Measurements from ENCODE around the gene ACOT7. TPM values are rescaled to one million over a fixed set of nuclear protein-coding genes. Genes with fewer than 3 reads are reported as not detected.
"Not testable (repeated sequence)": the region's sequence is repeated elsewhere in the genome, so short reads cannot be mapped to it uniquely, and the experiment has no call there.

The ACOT7 gene
- total RNA-seq, 1 experiment from 2014 or later: 70.2 TPM

- ChIA-PET CTCF (no interaction called here), POLR2A (ENCODE audit: unreplicated experiment) (no interaction called here)
- Histone ChIP-seq H3K9me3 (ENCODE audit: insufficient read depth, low read depth) (no peaks in the 10 kb centered on the region), H3K27ac (no peak overlapping the region), H4K20me1 (ENCODE audit: insufficient read depth) (no peaks in the 10 kb centered on the region), H2AFZ (no peak overlapping the region), H3K4me1 (replicated peaks; ENCODE audit: insufficient read depth) (peaks cover 5% of the 10 kb centered on the region), H3K79me2 (ENCODE audit: low read depth) (no peaks in the 10 kb centered on the region), H3K27me3 (ENCODE audit: insufficient read depth, low read depth) (no peaks in the 10 kb centered on the region), H3K36me3 (ENCODE audit: low read depth) (no peaks in the 10 kb centered on the region), H3K9me2 (ENCODE audit: insufficient read depth) (no peaks in the 10 kb centered on the region), H3K4me2 (no peak overlapping the region), H3K4me3 (no peak overlapping the region), H3F3A (ENCODE audit: insufficient read depth, low read depth) (peaks cover 10% of the 10 kb centered on the region; the same call in 1 of the 2 replicates)
- TF ChIP-seq, protein P1, sequence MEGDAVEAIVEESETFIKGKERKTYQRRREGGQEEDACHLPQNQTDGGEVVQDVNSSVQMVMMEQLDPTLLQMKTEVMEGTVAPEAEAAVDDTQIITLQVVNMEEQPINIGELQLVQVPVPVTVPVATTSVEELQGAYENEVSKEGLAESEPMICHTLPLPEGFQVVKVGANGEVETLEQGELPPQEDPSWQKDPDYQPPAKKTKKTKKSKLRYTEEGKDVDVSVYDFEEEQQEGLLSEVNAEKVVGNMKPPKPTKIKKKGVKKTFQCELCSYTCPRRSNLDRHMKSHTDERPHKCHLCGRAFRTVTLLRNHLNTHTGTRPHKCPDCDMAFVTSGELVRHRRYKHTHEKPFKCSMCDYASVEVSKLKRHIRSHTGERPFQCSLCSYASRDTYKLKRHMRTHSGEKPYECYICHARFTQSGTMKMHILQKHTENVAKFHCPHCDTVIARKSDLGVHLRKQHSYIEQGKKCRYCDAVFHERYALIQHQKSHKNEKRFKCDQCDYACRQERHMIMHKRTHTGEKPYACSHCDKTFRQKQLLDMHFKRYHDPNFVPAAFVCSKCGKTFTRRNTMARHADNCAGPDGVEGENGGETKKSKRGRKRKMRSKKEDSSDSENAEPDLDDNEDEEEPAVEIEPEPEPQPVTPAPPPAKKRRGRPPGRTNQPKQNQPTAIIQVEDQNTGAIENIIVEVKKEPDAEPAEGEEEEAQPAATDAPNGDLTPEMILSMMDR (conservative IDR thresholded peaks at IDR 0.05): no peak
- TF ChIP-seq EZH2 (IDR thresholded peaks at IDR 0.05; ENCODE audit: low read depth): no peak
- no peak for DNase-seq
- no TSS peak for BruUV-seq (replicated peaks)
- intact Hi-C loops (cut with micrococcal nuclease; ENCODE audit: unreplicated experiment): no loop called here
Measured at GRCh38 chr1:6435547-6435946, 42.0 kb upstream of the ACOT7 start.

DNA sequence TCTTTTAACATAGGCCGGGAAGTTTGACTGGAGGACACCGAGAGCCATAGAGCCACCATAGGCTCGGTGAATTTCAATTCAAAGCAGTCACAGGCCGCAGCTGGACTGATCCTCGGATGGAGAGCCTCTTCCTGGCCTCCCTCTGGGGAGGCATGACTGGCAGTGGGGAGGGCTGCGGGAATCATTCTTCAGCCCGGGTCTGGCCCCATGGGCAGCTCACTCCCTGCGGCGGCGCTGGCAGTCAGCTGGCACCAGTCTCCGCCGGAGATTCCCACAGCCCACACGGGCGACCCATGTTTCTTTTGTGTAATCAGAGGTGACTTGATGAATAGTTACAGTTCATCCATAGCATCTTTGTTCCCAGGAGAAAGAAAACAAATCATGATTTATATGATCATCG, 41.6 kb upstream of the ACOT7 start:
- Histone ChIP-seq H3K79me2 (ENCODE audit: low read depth) (no peaks in the 10 kb centered on the region), H2AFZ (no peak overlapping the region), H3K36me3 (ENCODE audit: low read depth) (no peaks in the 10 kb centered on the region), H3K4me2 (no peak overlapping the region), H3K9me2 (ENCODE audit: insufficient read depth) (no peaks in the 10 kb centered on the region), H3K27ac (no peak overlapping the region), H3K9me3 (ENCODE audit: insufficient read depth, low read depth) (no peaks in the 10 kb centered on the region), H4K20me1 (ENCODE audit: insufficient read depth) (no peaks in the 10 kb centered on the region), H3F3A (ENCODE audit: insufficient read depth, low read depth) (peaks cover 10% of the 10 kb centered on the region; the same call in 1 of the 2 replicates), H3K4me3 (no peak overlapping the region), H3K27me3 (ENCODE audit: insufficient read depth, low read depth) (no peaks in the 10 kb centered on the region), H3K4me1 (replicated peaks; ENCODE audit: insufficient read depth) (peaks cover 9% of the 10 kb centered on the region)
- intact Hi-C loops (cut with micrococcal nuclease; ENCODE audit: unreplicated experiment): no loop called here
- CTCF ChIA-PET: no interaction called here
- no peak for DNase-seq
- POLR2A ChIA-PET (ENCODE audit: unreplicated experiment): no interaction called here
- TF ChIP-seq, protein P1 (conservative IDR thresholded peaks at IDR 0.05): no peak
- TF ChIP-seq EZH2 (IDR thresholded peaks at IDR 0.05; ENCODE audit: low read depth): no peak
- no TSS peak for BruUV-seq (replicated peaks)

DNA sequence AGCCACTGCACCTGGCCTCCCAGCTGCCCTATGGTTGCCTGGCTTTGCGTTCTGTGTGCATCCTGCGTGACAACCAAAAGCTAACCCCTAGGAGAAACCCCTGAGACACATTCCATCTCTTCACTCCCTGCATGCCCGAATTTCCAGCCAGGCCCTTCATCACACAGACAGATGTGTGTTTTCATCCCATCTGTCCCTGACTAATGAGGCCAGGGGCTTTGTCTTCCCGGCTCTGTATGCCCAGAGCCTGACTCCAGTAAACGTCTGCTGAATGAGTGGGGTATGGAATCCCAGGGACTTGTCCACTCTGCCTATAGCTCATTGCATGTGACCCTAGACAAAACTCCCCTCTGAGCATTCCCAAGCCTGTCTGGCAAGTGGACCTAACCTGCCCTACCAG, 40.6 kb upstream of the ACOT7 start:
- Histone ChIP-seq H3K79me2 (ENCODE audit: low read depth) (no peaks in the 10 kb centered on the region), H3K9me3 (ENCODE audit: insufficient read depth, low read depth) (no peaks in the 10 kb centered on the region), H4K20me1 (ENCODE audit: insufficient read depth) (no peaks in the 10 kb centered on the region), H2AFZ (no peak overlapping the region), H3K27me3 (ENCODE audit: insufficient read depth, low read depth) (no peaks in the 10 kb centered on the region), H3K27ac (no peak overlapping the region), H3F3A (ENCODE audit: insufficient read depth, low read depth) (peaks cover 7% of the 10 kb centered on the region; the same call in 1 of the 2 replicates), H3K4me2 (no peak overlapping the region), H3K9me2 (ENCODE audit: insufficient read depth) (no peaks in the 10 kb centered on the region), H3K4me3 (no peak overlapping the region), H3K36me3 (ENCODE audit: low read depth) (no peaks in the 10 kb centered on the region), H3K4me1 (replicated peaks; ENCODE audit: insufficient read depth) (peaks cover 10% of the 10 kb centered on the region)
- ChIA-PET CTCF (no interaction called here), POLR2A (ENCODE audit: unreplicated experiment) (no interaction called here)
- intact Hi-C loops (cut with micrococcal nuclease; ENCODE audit: unreplicated experiment): no loop called here
- BruUV-seq (replicated peaks): no TSS peak
- DNase-seq: no peak
- TF ChIP-seq EZH2 (IDR thresholded peaks at IDR 0.05; ENCODE audit: low read depth): no peak
- TF ChIP-seq, protein P1 (conservative IDR thresholded peaks at IDR 0.05): no peak

DNA sequence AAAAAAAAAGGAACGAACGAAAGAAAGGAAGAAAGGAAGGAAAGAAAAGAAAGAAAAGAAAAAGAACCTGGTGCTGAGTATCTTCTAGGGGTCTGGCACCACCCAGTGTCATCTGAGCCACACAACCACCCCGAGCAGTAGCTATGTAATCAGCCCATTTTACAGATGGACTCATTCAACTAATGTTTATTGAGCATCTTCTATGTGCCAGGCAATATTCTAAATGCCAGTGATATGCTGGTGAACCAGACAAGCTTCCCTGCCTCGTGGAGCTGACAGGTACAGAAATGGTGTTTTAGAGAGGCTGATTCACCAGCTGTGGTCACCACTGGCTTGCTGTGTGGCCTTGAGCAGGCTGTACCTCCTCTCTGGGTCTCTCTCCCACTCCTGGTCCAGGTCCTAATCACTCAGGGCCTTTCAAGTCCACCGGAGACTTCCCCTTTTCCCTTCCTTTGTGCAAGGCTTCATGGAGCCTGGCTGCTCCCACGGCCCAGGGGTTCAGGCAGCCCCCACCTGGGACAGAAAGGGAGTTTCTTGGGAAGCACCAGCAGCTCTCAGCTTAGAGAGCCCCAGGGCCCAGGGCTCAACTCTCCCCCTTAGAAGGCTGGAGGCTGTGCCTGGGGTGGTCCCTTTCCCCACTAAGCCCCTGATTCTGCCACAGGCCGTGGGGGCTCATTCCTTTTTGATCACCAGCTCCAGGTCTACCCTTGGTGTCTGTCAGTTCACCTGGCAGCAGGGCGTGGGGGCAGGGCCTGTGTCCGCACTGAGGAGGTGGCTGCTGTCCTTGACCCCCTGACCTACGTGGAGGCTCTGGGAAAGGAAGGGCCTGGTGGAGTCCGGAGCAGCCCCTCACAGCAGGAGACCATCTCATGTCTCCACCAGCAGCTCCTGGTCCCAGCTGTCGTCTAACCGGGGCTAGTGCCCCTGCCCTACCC, 38.3 kb upstream of the ACOT7 start:
- H4K20me1 ChIP-seq (ENCODE audit: insufficient read depth); H3K9me3 ChIP-seq (ENCODE audit: insufficient read depth, low read depth); H3F3A ChIP-seq (ENCODE audit: insufficient read depth, low read depth); intact Hi-C loops (cut with micrococcal nuclease; ENCODE audit: unreplicated experiment); H3K27ac ChIP-seq; CTCF ChIA-PET; H3K9me2 ChIP-seq (ENCODE audit: insufficient read depth); H3K36me3 ChIP-seq (ENCODE audit: low read depth); H2AFZ ChIP-seq; BruUV-seq (replicated peaks); H3K79me2 ChIP-seq (ENCODE audit: low read depth); H3K4me2 ChIP-seq; H3K4me3 ChIP-seq; H3K27me3 ChIP-seq (ENCODE audit: insufficient read depth, low read depth); DNase-seq: not testable (repeated sequence)
- peaks cover 22% of the 10 kb centered on the region for H3K4me1 ChIP-seq (replicated peaks; ENCODE audit: insufficient read depth)
- POLR2A ChIA-PET (ENCODE audit: unreplicated experiment): interaction anchor here (0.7 kb wide), 1 partner anchor 9 kb away, joined by 7 read pairs; no protein-coding TSS in a partner anchor

DNA sequence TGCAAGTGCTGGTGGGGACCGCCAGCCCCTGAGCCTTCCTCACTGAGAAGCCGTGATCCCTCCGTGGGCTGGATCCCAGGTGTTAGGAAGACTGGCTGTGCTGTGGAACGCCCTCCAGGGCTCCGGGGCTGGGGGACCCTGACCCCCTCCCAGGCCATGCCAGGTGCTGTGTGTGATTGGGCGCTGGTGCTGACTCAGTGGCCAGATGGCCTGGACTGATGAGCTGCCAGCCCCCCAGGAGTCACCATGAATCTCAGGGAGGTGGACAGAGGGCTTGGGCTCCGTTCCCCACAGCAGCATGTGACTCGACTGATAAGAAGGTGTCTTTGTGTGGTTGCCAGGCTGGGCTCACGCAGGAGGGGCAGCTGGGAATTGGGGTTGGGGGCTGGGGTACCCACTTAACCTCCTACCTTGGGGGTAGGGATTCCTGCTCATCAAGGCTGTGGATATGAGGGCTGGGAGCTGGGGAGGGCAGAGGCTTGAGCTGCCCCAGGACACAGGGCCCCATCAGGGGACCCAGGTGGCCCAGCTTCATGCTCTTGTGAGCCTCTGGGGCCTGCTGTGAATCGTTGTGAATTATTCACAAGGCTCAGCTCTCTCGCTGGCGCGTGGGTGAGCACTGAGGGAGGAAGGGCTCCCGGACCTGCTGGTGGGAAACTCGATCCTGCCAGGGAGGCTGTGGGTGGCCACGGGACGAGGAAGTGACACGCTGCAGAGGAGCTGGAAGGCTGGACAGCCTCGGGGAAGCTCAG, 36.3 kb upstream of the ACOT7 start:
- H3K9me3 ChIP-seq (ENCODE audit: insufficient read depth, low read depth); POLR2A ChIA-PET (ENCODE audit: unreplicated experiment); H3K4me2 ChIP-seq; DNase-seq; H4K20me1 ChIP-seq (ENCODE audit: insufficient read depth); CTCF ChIA-PET; H3K27me3 ChIP-seq (ENCODE audit: insufficient read depth, low read depth); H3K9me2 ChIP-seq (ENCODE audit: insufficient read depth); H3F3A ChIP-seq (ENCODE audit: insufficient read depth, low read depth); H3K79me2 ChIP-seq (ENCODE audit: low read depth); H3K36me3 ChIP-seq (ENCODE audit: low read depth); H3K4me3 ChIP-seq; H3K27ac ChIP-seq; H2AFZ ChIP-seq; BruUV-seq (replicated peaks): not testable (repeated sequence)
- intact Hi-C loops (cut with micrococcal nuclease; ENCODE audit: unreplicated experiment): loop anchor here (5.0 kb wide), 1 partner anchor 78 kb away; no protein-coding TSS in a partner anchor
- peaks cover 26% of the 10 kb centered on the region for H3K4me1 ChIP-seq (replicated peaks; ENCODE audit: insufficient read depth)
